Duodenal mucosa (tissue), 2 donors: ENCODE results near the gene ALPG.

Experiments used
- H3K27ac ChIP-seq: one replicate; pipeline ENCODE4 v1.7.0; 2013; ENCODE audit warnings: low read depth, low read length
- H3K27me3 ChIP-seq, 2 donors: one replicate each; pipeline ENCODE4 v1.7.0; 2013; ENCODE audit warnings: low read length in 2 of 2, control low read depth in 1 of 2; ENCODE audit not compliant: insufficient read depth in 2 of 2, control insufficient read depth in 1 of 2
- H3K36me3 ChIP-seq, 2 donors: one replicate each; pipeline ENCODE4 v1.7.0; 2013; ENCODE audit warnings: low read length in 2 of 2, control low read depth in 1 of 2; ENCODE audit not compliant: insufficient read depth in 2 of 2, control insufficient read depth in 1 of 2
- H3K4me1 ChIP-seq, 2 donors: one replicate each; pipeline ENCODE4 v1.7.0; 2013; ENCODE audit warnings: low read length in 2 of 2, control low read depth in 1 of 2; ENCODE audit not compliant: insufficient read depth in 2 of 2, control insufficient read depth in 1 of 2
- H3K4me3 ChIP-seq, 2 donors: one replicate each; pipeline ENCODE4 v1.7.0; 2013; ENCODE audit warnings: low read length in 2 of 2, low read depth in 1 of 2
- H3K9ac ChIP-seq, 2 donors: one replicate each; pipeline ENCODE4 v1.7.0; 2013; ENCODE audit warnings: low read length in 2 of 2, low read depth in 1 of 2
- H3K9me3 ChIP-seq, 2 donors: one replicate each; pipeline ENCODE4 v1.7.0; 2013; ENCODE audit warnings: low read length in 2 of 2, control low read depth in 1 of 2; ENCODE audit not compliant: control insufficient read depth in 1 of 2

The ALPG gene

GRCh38 chr2:232458661-232459418 lies 52.2 kb downstream of the ALPG start:
- Histone ChIP-seq H3K36me3 (no peaks in the 10 kb centered on the region), H3K9ac (peak overlapping the region in 1 of 2 donors; percentile 25), H3K4me3 (peak overlapping the region in 1 of 2 donors; percentile 29), H3K9me3 (no peaks in the 10 kb centered on the region), H3K27me3 (peaks cover 0 to 15% of the 10 kb centered on the region in 2 donors), H3K27ac (no peak overlapping the region), H3K4me1 (peaks cover 12% of the 10 kb centered on the region in 2 donors)

GRCh38 chr2:232459419-232460035 lies 52.9 kb downstream of the ALPG start:
- no peaks in the 10 kb centered on the region for H3K9me3 ChIP-seq
- no peak overlapping the region for H3K4me3 ChIP-seq
- H3K27ac ChIP-seq: no peak overlapping the region
- H3K9ac ChIP-seq: peak overlapping the region in 1 of 2 donors; percentile 25
- peaks cover 12% of the 10 kb centered on the region in 2 donors for H3K4me1 ChIP-seq
- no peaks in the 10 kb centered on the region for H3K36me3 ChIP-seq
- peaks cover 0 to 15% of the 10 kb centered on the region in 2 donors for H3K27me3 ChIP-seq

GRCh38 chr2:232460171-232460570 lies 53.5 kb downstream of the ALPG start:
- Histone ChIP-seq H3K36me3 (no peaks in the 10 kb centered on the region), H3K9ac (no peak overlapping the region), H3K27ac (no peak overlapping the region), H3K27me3 (peaks cover 0 to 15% of the 10 kb centered on the region in 2 donors), H3K4me1 (peaks cover 12% of the 10 kb centered on the region in 2 donors), H3K4me3 (no peak overlapping the region), H3K9me3 (no peaks in the 10 kb centered on the region)
